PC-9 (cell line): Measurements from ENCODE around the gene AQP1. TPM values are rescaled to one million over a fixed set of nuclear protein-coding genes. Genes with fewer than 3 reads are reported as not detected.

Experiments used
- BruUV-seq: library from RNA; stranded (reverse); fragments of 400-500 nt; replicated peaks from 2 replicates; lab custom pipeline; 2021; lab: Mats Ljungman, UMichigan
- CTCF ChIA-PET: fragments of 300-600 bp; sonication (Branson Sonifier 250); formaldehyde crosslinking; loops from one replicate; lab custom pipeline; 2022; ENCODE audit warnings: antibody characterized with exemption; lab: Charles Lee
- POLR2A ChIA-PET: fragments of 300-600 bp; sonication (Branson Sonifier 250); formaldehyde crosslinking; loops from one replicate; lab custom pipeline; 2022; ENCODE audit warnings: antibody characterized with exemption; ENCODE audit not compliant: unreplicated experiment; lab: Charles Lee
- DNase-seq, 2 experiments: peaks; one replicate each; pipeline versions ENCODE4 v3.0.0 to v3.0.0-alpha.2; 2015 to 2022; ENCODE audit warnings: mixed read lengths in 1 of 2
- H2AFZ ChIP-seq: fragments of 200-600 bp; sonication (generic); 2 replicates; pipeline ENCODE4 v1.8.1; 2017; ENCODE audit warnings: antibody characterized with exemption
- H3F3A ChIP-seq: fragments of 200-600 bp; sonication (generic); 2 replicates; pipeline ENCODE4 v1.8.1; 2017; ENCODE audit warnings: antibody characterized with exemption, mild to moderate bottlenecking, low read depth; ENCODE audit not compliant: insufficient read depth
- H3K27ac ChIP-seq: fragments of 200-600 bp; sonication (generic); 2 replicates; pipeline ENCODE4 v1.6.1; 2016; ENCODE audit warnings: mixed run types
- H3K27me3 ChIP-seq: fragments of 200-600 bp; sonication (generic); 2 replicates; pipeline ENCODE4 v1.6.1; 2016; ENCODE audit warnings: low read depth, mixed run types; ENCODE audit not compliant: insufficient read depth
- H3K36me3 ChIP-seq: fragments of 200-600 bp; sonication (generic); 2 replicates; pipeline ENCODE4 v1.6.1; 2016; ENCODE audit warnings: low read depth, mixed run types
- H3K4me1 ChIP-seq: fragments of 200-600 bp; sonication (generic); replicated peaks from 2 replicates; pipeline ENCODE4 v1.6.1; 2016; ENCODE audit warnings: mixed run types; ENCODE audit not compliant: insufficient read depth
- H3K4me2 ChIP-seq: fragments of 200-600 bp; sonication (generic); 2 replicates; pipeline ENCODE4 v1.6.1; 2017; ENCODE audit warnings: mixed run types
- H3K4me3 ChIP-seq: fragments of 200-600 bp; sonication (generic); 2 replicates; pipeline ENCODE4 v1.6.1; 2016; ENCODE audit warnings: mixed run types
- H3K79me2 ChIP-seq: fragments of 200-600 bp; sonication (generic); 2 replicates; pipeline ENCODE4 v1.6.1; 2017; ENCODE audit warnings: low read depth, mixed run types
- H3K9me2 ChIP-seq: fragments of 200-600 bp; sonication (generic); 2 replicates; pipeline ENCODE4 v1.8.1; 2017; ENCODE audit warnings: mild to moderate bottlenecking; ENCODE audit not compliant: insufficient read depth
- H3K9me3 ChIP-seq: fragments of 200-600 bp; sonication (generic); 2 replicates; pipeline ENCODE4 v1.8.1; 2016; ENCODE audit warnings: low read depth; ENCODE audit not compliant: insufficient read depth
- H4K20me1 ChIP-seq: fragments of 200-600 bp; sonication (generic); 2 replicates; pipeline ENCODE4 v1.8.1; 2017; ENCODE audit not compliant: insufficient read depth
- CTCF ChIP-seq: fragments of 200-600 bp; sonication (generic); conservative IDR thresholded peaks from 2 replicates; pipeline ENCODE4 v1.6.1; 2017; ENCODE audit warnings: mixed run types, antibody characterized with exemption, mild to moderate bottlenecking, moderate library complexity
- EZH2 ChIP-seq: fragments of 200-600 bp; sonication (generic); IDR thresholded peaks from 2 replicates; pipeline ENCODE4 v1.8.0; 2017; ENCODE audit warnings: antibody characterized with exemption, low read depth
- intact Hi-C: fragments of 100-400 bp; cut with micrococcal nuclease; formaldehyde crosslinking; loops from one replicate; pipeline ENCODE4 v1.10.0; 2022; ENCODE audit not compliant: unreplicated experiment
- total RNA-seq: library from RNA; stranded (reverse); gene quantifications from 2 replicates; pipeline ENCODE4 v1.2.3, GENCODE V29; 2021

The AQP1 gene
- total RNA-seq, 1 experiment from 2014 or later, result 4.0 TPM

GRCh38 chr7:30864101-30864500, 47.6 kb upstream of the AQP1 start:
- H3K79me2 ChIP-seq, result no peaks in the 10 kb centered on the region
- no peaks in the 10 kb centered on the region for H3K36me3 ChIP-seq
- no TSS peak for BruUV-seq
- no peaks in the 10 kb centered on the region for H3K27me3 ChIP-seq
- CTCF ChIA-PET, result no interaction called here
- POLR2A ChIA-PET, result no interaction called here
- no peak overlapping the region for H3K4me2 ChIP-seq
- no peaks in the 10 kb centered on the region for H4K20me1 ChIP-seq
- H3K9me2 ChIP-seq, result no peaks in the 10 kb centered on the region
- peaks cover 20% of the 10 kb centered on the region for H3K4me1 ChIP-seq
- no peak for DNase-seq
- intact Hi-C loops, result no loop called here
- no peak for TF ChIP-seq EZH2
- TF ChIP-seq CTCF, result no peak
- no peaks in the 10 kb centered on the region for H3K9me3 ChIP-seq
- H2AFZ ChIP-seq, result no peak overlapping the region
- no peak overlapping the region for H3K4me3 ChIP-seq
- no peak overlapping the region for H3K27ac ChIP-seq
- H3F3A ChIP-seq, result peaks cover 7% of the 10 kb centered on the region; the same call in 1 of the 2 replicates

GRCh38 chr7:30865076-30865475, 46.6 kb upstream of the AQP1 start:
- H2AFZ ChIP-seq, result no peak overlapping the region
- POLR2A ChIA-PET, result no interaction called here
- TF ChIP-seq CTCF (no peak), EZH2 (no peak)
- no peaks in the 10 kb centered on the region for H3K79me2 ChIP-seq
- DNase-seq, result no peak
- H3K9me2 ChIP-seq, result no peaks in the 10 kb centered on the region
- no peaks in the 10 kb centered on the region for H3K36me3 ChIP-seq
- H4K20me1 ChIP-seq, result no peaks in the 10 kb centered on the region
- peaks cover 6% of the 10 kb centered on the region; the same call in 1 of the 2 replicates for H3F3A ChIP-seq
- no TSS peak for BruUV-seq
- no peaks in the 10 kb centered on the region for H3K9me3 ChIP-seq
- no peak overlapping the region for H3K4me2 ChIP-seq
- no peak overlapping the region for H3K27ac ChIP-seq
- H3K27me3 ChIP-seq, result no peaks in the 10 kb centered on the region
- H3K4me1 ChIP-seq, result peaks cover 11% of the 10 kb centered on the region
- intact Hi-C loops, result no loop called here
- CTCF ChIA-PET, result no interaction called here
- no peak overlapping the region for H3K4me3 ChIP-seq

GRCh38 chr7:30865821-30866220, 45.8 kb upstream of the AQP1 start:
- DNase-seq, result no peak
- no TSS peak for BruUV-seq
- intact Hi-C loops, result no loop called here
- Histone ChIP-seq H3K4me3 (no peak overlapping the region), H3K27me3 (no peaks in the 10 kb centered on the region), H3K4me1 (peaks cover 3% of the 10 kb centered on the region), H3K9me3 (no peaks in the 10 kb centered on the region), H3K4me2 (no peak overlapping the region), H2AFZ (no peak overlapping the region), H3K36me3 (no peaks in the 10 kb centered on the region), H3K79me2 (no peaks in the 10 kb centered on the region), H3F3A (no peaks in the 10 kb centered on the region), H3K27ac (no peak overlapping the region), H4K20me1 (no peaks in the 10 kb centered on the region), H3K9me2 (no peaks in the 10 kb centered on the region)
- TF ChIP-seq CTCF (no peak), EZH2 (no peak)
- POLR2A ChIA-PET, result no interaction called here
- CTCF ChIA-PET, result no interaction called here
